WERI-Rb-1 (cell line): ENCODE measurements around the gene DCST1.

Source experiments
- DNase-seq: peaks from one replicate; pipeline ENCODE4 v3.0.0-alpha.2; 2020
- H3K27ac ChIP-seq: fragments of 250-450 bp; sonication (Bioruptor Pico); 2 replicates; pipeline ENCODE4 v1.5.1; 2020; ENCODE audit warnings: mild to moderate bottlenecking, moderate library complexity
- H3K27me3 ChIP-seq: fragments of 250-450 bp; sonication (Bioruptor Pico); 2 replicates; pipeline ENCODE4 v1.5.1; 2021; ENCODE audit warnings: mild to moderate bottlenecking, low read depth, moderate library complexity; ENCODE audit not compliant: insufficient read depth, severe bottlenecking
- H3K36me3 ChIP-seq: fragments of 250-450 bp; sonication (Bioruptor Pico); 2 replicates; pipeline ENCODE4 v1.5.1; 2020; ENCODE audit warnings: mild to moderate bottlenecking, moderate library complexity
- H3K4me3 ChIP-seq: 2 replicates; pipeline ENCODE4 v1.5.1; 2011; ENCODE audit warnings: low read depth, mild to moderate bottlenecking, control low read depth, low read length
- H3K9me3 ChIP-seq: fragments of 250-450 bp; sonication (Bioruptor Pico); 2 replicates; pipeline ENCODE4 v1.5.1; 2021; ENCODE audit warnings: mild to moderate bottlenecking, moderate library complexity; ENCODE audit not compliant: severe bottlenecking
- CTCF ChIP-seq: IDR thresholded peaks from 2 replicates; pipeline ENCODE4 v1.5.1; 2011; ENCODE audit warnings: low read depth, mild to moderate bottlenecking, control low read depth, inconsistent platforms, low read length

The DCST1 gene

DNA sequence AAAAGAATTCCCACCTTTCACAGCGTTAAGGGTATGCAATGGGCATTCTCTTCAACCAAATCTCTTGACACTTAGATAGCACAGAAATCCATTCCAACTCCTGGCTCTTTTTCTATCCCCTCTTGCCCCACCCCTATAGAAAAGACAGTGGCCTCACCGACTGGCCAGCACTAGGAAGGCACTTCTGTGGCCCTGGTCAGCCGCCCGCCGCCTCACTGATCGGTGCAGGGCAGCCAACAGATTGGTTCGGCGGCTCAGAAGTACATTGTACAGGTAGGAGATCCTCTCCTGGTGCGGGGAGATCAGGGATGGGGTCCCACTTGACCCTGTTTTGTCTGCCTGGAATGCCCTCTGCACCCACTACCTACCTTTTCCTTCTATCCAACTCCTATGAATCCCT, 9.3 kb upstream of the DCST1 start:
- Histone ChIP-seq H3K27ac (no peak overlapping the region), H3K36me3 (no peaks in the 10 kb centered on the region), H3K27me3 (no peaks in the 10 kb centered on the region), H3K4me3 (no peak overlapping the region), H3K9me3 (no peaks in the 10 kb centered on the region)
- TF ChIP-seq CTCF, result no peak
- no peak for DNase-seq

DNA sequence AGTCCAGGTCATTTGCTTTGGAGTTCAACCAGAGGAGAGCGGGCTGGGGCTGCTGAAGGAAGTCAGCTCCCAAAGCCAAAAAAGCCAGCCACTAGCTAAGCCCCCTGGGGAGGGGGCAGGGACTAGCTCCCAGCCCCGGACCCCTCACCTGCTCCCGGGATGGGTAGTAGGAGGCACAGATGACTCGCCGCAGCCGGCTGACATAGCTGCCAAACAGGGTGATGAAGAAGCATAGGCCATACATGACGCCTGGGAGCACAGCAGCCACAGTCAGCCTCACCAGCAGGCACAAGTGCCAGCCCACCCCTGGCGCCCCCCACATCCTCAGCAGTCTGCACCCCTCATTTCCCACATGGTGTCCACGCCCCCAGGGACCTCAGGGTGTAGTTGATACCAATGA, 7.5 kb upstream of the DCST1 start:
- Histone ChIP-seq H3K27ac (no peak overlapping the region), H3K36me3 (no peaks in the 10 kb centered on the region), H3K9me3 (no peaks in the 10 kb centered on the region), H3K27me3 (no peaks in the 10 kb centered on the region), H3K4me3 (no peak overlapping the region)
- TF ChIP-seq CTCF, result no peak
- no peak for DNase-seq

GRCh38 chr1:155026588-155026987, 7.0 kb upstream of the DCST1 start:
- no peak for DNase-seq
- H3K36me3 ChIP-seq, result no peaks in the 10 kb centered on the region
- H3K27ac ChIP-seq, result no peak overlapping the region
- no peak overlapping the region for H3K4me3 ChIP-seq
- no peak for TF ChIP-seq CTCF
- H3K27me3 ChIP-seq, result no peaks in the 10 kb centered on the region
- H3K9me3 ChIP-seq, result no peaks in the 10 kb centered on the region

GRCh38 chr1:155029513-155030242, 3.9 kb upstream of the DCST1 start:
- H3K27ac ChIP-seq, result no peak overlapping the region
- H3K27me3 ChIP-seq, result no peaks in the 10 kb centered on the region
- no peak overlapping the region for H3K4me3 ChIP-seq
- no peak for DNase-seq
- H3K9me3 ChIP-seq, result no peaks in the 10 kb centered on the region
- no peak for TF ChIP-seq CTCF
- no peaks in the 10 kb centered on the region for H3K36me3 ChIP-seq

- Histone ChIP-seq H3K4me3 (no peak overlapping the region), H3K27ac (no peak overlapping the region), H3K9me3 (no peaks in the 10 kb centered on the region), H3K36me3 (no peaks in the 10 kb centered on the region), H3K27me3 (no peaks in the 10 kb centered on the region)
- no peak for DNase-seq
- no peak for TF ChIP-seq CTCF
These were observed 3.3 kb upstream of the DCST1 start for GRCh38 chr1:155030243-155030795.

- no peak overlapping the region for H3K27ac ChIP-seq
- no peak for DNase-seq
- H3K9me3 ChIP-seq, result no peaks in the 10 kb centered on the region
- no peak overlapping the region for H3K4me3 ChIP-seq
- H3K36me3 ChIP-seq, result no peaks in the 10 kb centered on the region
- TF ChIP-seq CTCF, result no peak
- H3K27me3 ChIP-seq, result no peaks in the 10 kb centered on the region
These were observed 2.7 kb upstream of the DCST1 start for GRCh38 chr1:155030899-155031298.
